Testis (tissue), 2 donors: ENCODE measurements around the gene ZNF516.

Experiments used
- POLR2A ChIP-seq: fragments of 450-650 bp; IDR thresholded peaks from one replicate; pipeline ENCODE4 v1.6.1; 2017; ENCODE audit warnings: antibody characterized with exemption, mild to moderate bottlenecking, moderate library complexity
- TF ChIP-seq, protein P1 (sequence below), 3 experiments: fragments of 450-650 bp in 2 of 3; fragments of 200-600 bp in 1 of 3; sonication (generic) in 1 of 3; IDR thresholded peaks; one replicate each; pipeline ENCODE4 v1.5.1; 2016 to 2019; ENCODE audit warnings: antibody characterized with exemption in 3 of 3, mild to moderate bottlenecking in 2 of 3, moderate library complexity in 1 of 3

DNA sequence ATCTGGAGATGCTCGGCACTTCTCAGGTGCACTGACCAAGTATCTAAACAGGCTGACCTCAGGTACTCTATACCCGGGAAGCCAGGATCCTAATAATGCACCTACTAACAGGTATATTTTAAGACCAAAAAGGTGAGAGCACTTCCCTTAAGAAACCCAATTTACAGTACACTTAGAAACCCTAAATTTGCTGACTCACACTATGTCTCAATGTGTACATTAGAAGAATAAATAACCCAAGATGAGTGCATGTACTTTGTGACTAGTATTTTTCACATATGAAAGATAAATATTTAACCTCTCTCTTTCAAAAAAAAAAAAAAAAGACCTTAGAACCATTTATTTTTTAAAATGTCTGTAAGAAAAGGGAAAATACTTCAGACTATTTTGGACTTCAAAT lies 118.8 kb downstream of the ZNF516 start:
- TF ChIP-seq POLR2A = no peak
- TF ChIP-seq, protein P1, sequence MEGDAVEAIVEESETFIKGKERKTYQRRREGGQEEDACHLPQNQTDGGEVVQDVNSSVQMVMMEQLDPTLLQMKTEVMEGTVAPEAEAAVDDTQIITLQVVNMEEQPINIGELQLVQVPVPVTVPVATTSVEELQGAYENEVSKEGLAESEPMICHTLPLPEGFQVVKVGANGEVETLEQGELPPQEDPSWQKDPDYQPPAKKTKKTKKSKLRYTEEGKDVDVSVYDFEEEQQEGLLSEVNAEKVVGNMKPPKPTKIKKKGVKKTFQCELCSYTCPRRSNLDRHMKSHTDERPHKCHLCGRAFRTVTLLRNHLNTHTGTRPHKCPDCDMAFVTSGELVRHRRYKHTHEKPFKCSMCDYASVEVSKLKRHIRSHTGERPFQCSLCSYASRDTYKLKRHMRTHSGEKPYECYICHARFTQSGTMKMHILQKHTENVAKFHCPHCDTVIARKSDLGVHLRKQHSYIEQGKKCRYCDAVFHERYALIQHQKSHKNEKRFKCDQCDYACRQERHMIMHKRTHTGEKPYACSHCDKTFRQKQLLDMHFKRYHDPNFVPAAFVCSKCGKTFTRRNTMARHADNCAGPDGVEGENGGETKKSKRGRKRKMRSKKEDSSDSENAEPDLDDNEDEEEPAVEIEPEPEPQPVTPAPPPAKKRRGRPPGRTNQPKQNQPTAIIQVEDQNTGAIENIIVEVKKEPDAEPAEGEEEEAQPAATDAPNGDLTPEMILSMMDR (IDR thresholded peaks at IDR 0.05) = no peak
